HEK293T (cell line): ENCODE results near the gene MAP1LC3A.

Experiments
- CTCF ChIA-PET: fragments of 350-600 bp; formaldehyde crosslinking; extraction: SDS; loops from one replicate; lab custom pipeline; 2021; ENCODE audit warnings: antibody characterized with exemption, inconsistent platforms; lab: Yijun Ruan, JAX
- POLR2A ChIA-PET: fragments of 350-600 bp; formaldehyde crosslinking; extraction: SDS; loops from one replicate; lab custom pipeline; 2020; ENCODE audit warnings: antibody characterized with exemption, inconsistent platforms; lab: Yijun Ruan, JAX
- DNase-seq: peaks from one replicate; pipeline ENCODE4 v3.0.0; 2012; ENCODE audit warnings: mixed read lengths; ENCODE audit errors: extremely low spot score
- ARNT ChIP-seq: fragments of 450-650 bp; IDR thresholded peaks from 2 replicates; pipeline ENCODE4 v1.6.1; 2017; ENCODE audit warnings: mild to moderate bottlenecking
- BHLHE40 ChIP-seq: fragments of 450-650 bp; IDR thresholded peaks from 2 replicates; pipeline ENCODE4 v1.6.1; 2016; ENCODE audit warnings: mild to moderate bottlenecking, moderate library complexity, borderline replicate concordance
- CTBP1 ChIP-seq: fragments of 450-650 bp; IDR thresholded peaks from 2 replicates; pipeline ENCODE4 v1.6.1; 2016; ENCODE audit warnings: borderline replicate concordance
- ELF4 ChIP-seq: fragments of 450-650 bp; IDR thresholded peaks from 2 replicates; pipeline ENCODE4 v1.6.1; 2017; ENCODE audit warnings: antibody characterized with exemption
- FOXA1 ChIP-seq: fragments of 450-650 bp; IDR thresholded peaks from 2 replicates; pipeline ENCODE4 v1.6.1; 2016; ENCODE audit warnings: mild to moderate bottlenecking
- FOXK2 ChIP-seq: fragments of 450-650 bp; IDR thresholded peaks from 2 replicates; pipeline ENCODE4 v1.6.1; 2016; ENCODE audit warnings: mild to moderate bottlenecking
- FOXM1 ChIP-seq: fragments of 450-650 bp; IDR thresholded peaks from 2 replicates; pipeline ENCODE4 v1.6.1; 2017; ENCODE audit warnings: mild to moderate bottlenecking, borderline replicate concordance
- HDGF ChIP-seq: fragments of 450-650 bp; IDR thresholded peaks from 2 replicates; pipeline ENCODE4 v1.6.1; 2017; ENCODE audit warnings: antibody characterized with exemption, borderline replicate concordance
- L3MBTL2 ChIP-seq: fragments of 450-650 bp; conservative IDR thresholded peaks from 2 replicates; pipeline ENCODE4 v1.6.1; 2016; ENCODE audit warnings: mild to moderate bottlenecking
- LEF1 ChIP-seq: fragments of 450-650 bp; IDR thresholded peaks from 2 replicates; pipeline ENCODE4 v1.6.1; 2017; ENCODE audit warnings: mild to moderate bottlenecking, borderline replicate concordance
- NFRKB ChIP-seq: fragments of 450-650 bp; IDR thresholded peaks from 2 replicates; pipeline ENCODE4 v1.6.1; 2016; ENCODE audit warnings: mild to moderate bottlenecking, moderate library complexity
- PKNOX1 ChIP-seq: fragments of 450-650 bp; IDR thresholded peaks from 2 replicates; pipeline ENCODE4 v1.6.1; 2016
- SP1 ChIP-seq: fragments of 450-650 bp; IDR thresholded peaks from 2 replicates; pipeline ENCODE4 v1.6.1; 2017
- SUZ12 ChIP-seq: fragments of 450-650 bp; IDR thresholded peaks from 2 replicates; pipeline ENCODE4 v1.6.1; 2016; ENCODE audit warnings: mild to moderate bottlenecking
- TARDBP ChIP-seq: fragments of 450-650 bp; IDR thresholded peaks from 2 replicates; pipeline ENCODE4 v1.6.1; 2016
- ZNF384 ChIP-seq: fragments of 450-650 bp; IDR thresholded peaks from 2 replicates; pipeline ENCODE4 v1.6.1; 2016

MAP1LC3A gene

GRCh38 chr20:34567892-34568865 lies 9.7 kb downstream of the MAP1LC3A start:
- no peak for TF ChIP-seq LEF1
- no peak for DNase-seq
- ChIA-PET CTCF (interaction anchor here (0.7 kb wide), 1 partner anchor 208 kb away, joined by 3 read pairs; no protein-coding TSS in a partner anchor), POLR2A (no interaction called here)

GRCh38 chr20:34569598-34569997 lies 11.1 kb downstream of the MAP1LC3A start:
- TF ChIP-seq SP1 (no peak), ELF4 (no peak), NFRKB (no peak), TARDBP (no peak), LEF1 (no peak), FOXM1 (no peak), FOXK2 (no peak), ZNF384 (no peak), PKNOX1 (no peak), ARNT (no peak), BHLHE40 (no peak), SUZ12 (no peak), HDGF (no peak), L3MBTL2 (no peak), FOXA1 (no peak), CTBP1 (no peak)
- ChIA-PET POLR2A (no interaction called here), CTCF (interaction anchor here (0.6 to 0.7 kb wide), 2 partner anchors 32 to 55 kb away, joined by 3 to 4 read pairs; no protein-coding TSS in a partner anchor)
- DNase-seq, result no peak

GRCh38 chr20:34570859-34571306 lies 12.4 kb downstream of the MAP1LC3A start:
- ChIA-PET CTCF (no interaction called here), POLR2A (interaction anchor here (0.6 to 1.7 kb wide), 2 partner anchors 254 to 353 kb away, joined by 4 read pairs; partner anchors contain the start of gene NCOA6)
- TF ChIP-seq ELF4, result no peak
- TF ChIP-seq TARDBP, result no peak
- TF ChIP-seq HDGF, result no peak
- no peak for TF ChIP-seq BHLHE40
- no peak for TF ChIP-seq FOXM1
- TF ChIP-seq ZNF384, result no peak
- no peak for DNase-seq

- no peak for TF ChIP-seq CTBP1
- no peak for TF ChIP-seq SP1
- TF ChIP-seq FOXA1, result no peak
- TF ChIP-seq PKNOX1, result no peak
- no peak for TF ChIP-seq FOXM1
- TF ChIP-seq FOXK2, result no peak
- TF ChIP-seq SUZ12, result no peak
- no peak for TF ChIP-seq L3MBTL2
- no peak for TF ChIP-seq LEF1
- no peak for TF ChIP-seq TARDBP
- TF ChIP-seq BHLHE40, result no peak
- no peak for TF ChIP-seq ARNT
- no peak for TF ChIP-seq ELF4
- no peak for TF ChIP-seq NFRKB
- no peak for TF ChIP-seq HDGF
- TF ChIP-seq ZNF384, result no peak
- POLR2A ChIA-PET, result interaction anchor here (1.7 kb wide), 1 partner anchor 253 kb away, joined by 4 read pairs; the partner anchor contains the start of gene NCOA6
- no peak for DNase-seq
- CTCF ChIA-PET, result interaction anchor here (0.6 kb wide), 1 partner anchor 579 kb away, joined by 6 read pairs; no protein-coding TSS in a partner anchor
Observed at GRCh38 chr20:34571753-34572152, 13.2 kb downstream of the MAP1LC3A start.

GRCh38 chr20:34573541-34574300 lies 15.2 kb downstream of the MAP1LC3A start:
- TF ChIP-seq SUZ12 (no peak), BHLHE40 (no peak), CTBP1 (no peak), ARNT (no peak), FOXA1 (no peak), ZNF384 (no peak), HDGF (no peak), ELF4 (no peak), FOXM1 (no peak), TARDBP (no peak), NFRKB (no peak), L3MBTL2 (no peak), LEF1 (no peak), SP1 (no peak), FOXK2 (no peak), PKNOX1 (no peak)
- ChIA-PET CTCF (interaction anchor here (1.2 kb wide), 1 partner anchor 134 kb away, joined by 4 read pairs; no protein-coding TSS in a partner anchor), POLR2A (interaction anchor here (0.5 kb wide), 1 partner anchor 770 kb away, joined by 3 read pairs; no protein-coding TSS in a partner anchor)
- no peak for DNase-seq
